Measurements from ENCODE around the gene SYT1. TPM values are rescaled to one million over a fixed set of nuclear protein-coding genes. Genes with fewer than 3 reads are reported as not detected.

The SYT1 gene
- total RNA-seq, 2 donors from 2014 or later, result 1.0 to 22.7 TPM

DNA sequence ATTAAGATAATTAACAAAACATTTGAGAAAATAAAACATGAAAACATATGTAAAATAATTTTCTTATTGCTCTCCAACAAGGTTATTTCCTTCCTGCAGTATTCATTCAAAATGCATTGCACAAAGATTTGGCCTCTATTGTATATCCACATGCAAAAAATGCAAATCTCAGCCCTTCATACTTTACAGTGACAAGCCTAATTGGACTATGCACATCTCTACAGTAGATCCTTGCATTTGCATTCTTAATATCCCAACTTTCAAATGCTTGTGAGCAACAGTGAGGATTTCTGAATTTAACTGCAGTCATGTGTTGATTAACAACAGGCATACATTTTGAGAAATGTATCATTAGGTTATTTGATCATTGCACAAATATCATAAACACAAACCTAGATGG lies 492.5 kb downstream of the SYT1 start:
- no peaks in the 10 kb centered on the region for H3K36me3 ChIP-seq (replicated peaks in 1 of 2; ENCODE audit: insufficient read depth in 1 of 2, low read depth in 2 of 2)
- H3K4me1 ChIP-seq, result no peaks in the 10 kb centered on the region
- H3K27me3 ChIP-seq, result no peaks in the 10 kb centered on the region
- intact Hi-C loops (cut with DNase I), result no loop called here
- no peak overlapping the region for H3K27ac ChIP-seq
- H3K4me3 ChIP-seq, result no peak overlapping the region
- DNase-seq (no peak), ATAC-seq (no peak)
- TF ChIP-seq, protein P1, sequence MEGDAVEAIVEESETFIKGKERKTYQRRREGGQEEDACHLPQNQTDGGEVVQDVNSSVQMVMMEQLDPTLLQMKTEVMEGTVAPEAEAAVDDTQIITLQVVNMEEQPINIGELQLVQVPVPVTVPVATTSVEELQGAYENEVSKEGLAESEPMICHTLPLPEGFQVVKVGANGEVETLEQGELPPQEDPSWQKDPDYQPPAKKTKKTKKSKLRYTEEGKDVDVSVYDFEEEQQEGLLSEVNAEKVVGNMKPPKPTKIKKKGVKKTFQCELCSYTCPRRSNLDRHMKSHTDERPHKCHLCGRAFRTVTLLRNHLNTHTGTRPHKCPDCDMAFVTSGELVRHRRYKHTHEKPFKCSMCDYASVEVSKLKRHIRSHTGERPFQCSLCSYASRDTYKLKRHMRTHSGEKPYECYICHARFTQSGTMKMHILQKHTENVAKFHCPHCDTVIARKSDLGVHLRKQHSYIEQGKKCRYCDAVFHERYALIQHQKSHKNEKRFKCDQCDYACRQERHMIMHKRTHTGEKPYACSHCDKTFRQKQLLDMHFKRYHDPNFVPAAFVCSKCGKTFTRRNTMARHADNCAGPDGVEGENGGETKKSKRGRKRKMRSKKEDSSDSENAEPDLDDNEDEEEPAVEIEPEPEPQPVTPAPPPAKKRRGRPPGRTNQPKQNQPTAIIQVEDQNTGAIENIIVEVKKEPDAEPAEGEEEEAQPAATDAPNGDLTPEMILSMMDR (IDR thresholded peaks at IDR 0.05), result no peak
- no peak for TF ChIP-seq POLR2A (IDR thresholded peaks at IDR 0.05)
- no peaks in the 10 kb centered on the region for H3K9me3 ChIP-seq

DNA sequence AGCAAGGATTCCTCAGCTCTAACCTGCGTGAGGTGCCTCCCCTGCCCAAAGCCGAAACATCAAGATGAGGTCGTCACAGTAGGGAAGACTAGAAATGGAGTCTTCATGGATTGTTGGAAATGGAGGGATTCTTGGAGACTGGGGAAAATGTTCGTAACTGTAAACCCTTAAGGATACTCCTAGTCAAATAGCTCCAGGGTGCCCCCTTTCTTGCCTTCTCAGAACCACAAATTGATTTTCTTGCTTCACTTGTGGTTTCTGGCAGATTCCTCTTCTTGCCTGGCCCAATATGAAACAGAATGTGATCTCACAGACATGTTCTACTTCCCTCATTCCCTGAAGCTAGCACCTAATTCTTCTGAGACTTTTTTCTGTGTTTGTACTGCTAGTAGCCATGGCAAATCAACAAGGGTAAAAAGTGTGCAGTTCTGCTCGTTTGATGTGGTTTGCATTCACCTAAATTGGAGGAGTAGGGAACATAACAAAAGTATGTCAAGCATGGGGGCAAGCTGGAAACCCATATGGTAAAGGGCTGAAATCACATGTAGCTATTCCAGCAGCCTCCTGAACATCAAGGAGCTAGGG lies 494.2 kb downstream of the SYT1 start:
- Histone ChIP-seq H3K4me1 (no peaks in the 10 kb centered on the region), H3K4me3 (no peak overlapping the region), H3K9me3 (no peaks in the 10 kb centered on the region), H3K36me3 (replicated peaks in 1 of 2; ENCODE audit: insufficient read depth in 1 of 2, low read depth in 2 of 2) (no peaks in the 10 kb centered on the region), H3K27ac (no peak overlapping the region), H3K27me3 (no peaks in the 10 kb centered on the region)
- DNase-seq, result no peak
- intact Hi-C loops (cut with DNase I), result no loop called here
- ATAC-seq, result no peak
- WGBS, 2 donors, result 64 to 70% methylated on average over 5 of the region's 5 CpGs
- TF ChIP-seq, protein P1 (IDR thresholded peaks at IDR 0.05), result no peak
- TF ChIP-seq POLR2A (IDR thresholded peaks at IDR 0.05), result no peak

DNA sequence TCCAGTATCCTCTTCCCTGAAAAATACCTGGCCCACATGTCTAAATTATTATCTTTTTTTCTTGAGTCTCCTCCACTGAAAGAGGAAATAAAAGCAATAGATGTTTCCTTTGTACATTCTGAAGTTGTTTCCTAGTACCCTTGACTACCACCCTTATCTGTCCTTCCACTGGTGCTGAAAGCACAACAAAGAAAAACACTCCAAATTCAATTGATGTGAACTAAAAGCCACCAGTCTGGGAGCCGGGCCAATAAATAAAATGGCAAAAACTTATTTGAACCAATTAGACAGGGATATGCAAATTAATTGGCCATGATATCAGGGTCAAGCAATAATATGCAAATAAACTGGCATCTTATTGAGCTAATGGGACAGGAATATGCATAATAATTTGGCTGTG lies 495.7 kb downstream of the SYT1 start:
- Histone ChIP-seq H3K9me3 (no peaks in the 10 kb centered on the region), H3K27ac (no peak overlapping the region), H3K4me3 (no peak overlapping the region), H3K27me3 (no peaks in the 10 kb centered on the region), H3K4me1 (no peaks in the 10 kb centered on the region), H3K36me3 (replicated peaks in 1 of 2; ENCODE audit: insufficient read depth in 1 of 2, low read depth in 2 of 2) (no peaks in the 10 kb centered on the region)
- WGBS, 2 donors, result 59 to 90% methylated on average over 1 of the region's 1 CpG
- intact Hi-C loops (cut with DNase I), result no loop called here
- TF ChIP-seq, protein P1 (IDR thresholded peaks at IDR 0.05), result no peak
- no peak for TF ChIP-seq POLR2A (IDR thresholded peaks at IDR 0.05)
- no peak for DNase-seq
- ATAC-seq, result no peak

DNA sequence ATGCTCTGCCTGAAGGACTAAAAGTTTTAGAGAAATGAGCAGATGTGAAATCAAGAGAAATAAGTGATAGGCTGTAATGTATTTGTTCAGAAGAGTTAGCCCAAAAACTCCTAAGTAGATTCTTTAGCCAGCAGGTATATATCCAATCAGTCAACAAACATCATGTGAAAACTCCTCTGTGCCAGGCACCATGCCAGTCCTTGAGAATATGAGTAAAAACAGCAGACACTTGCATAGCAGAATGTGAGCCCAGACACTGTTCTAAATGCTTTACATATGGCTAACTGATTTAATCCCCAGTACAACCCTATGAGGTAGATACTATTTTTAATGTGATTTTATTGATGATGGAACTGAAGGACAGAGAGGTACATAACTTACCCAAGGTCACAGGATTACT lies 496.4 kb downstream of the SYT1 start:
- no peak for ATAC-seq
- no peak overlapping the region for H3K27ac ChIP-seq
- no peaks in the 10 kb centered on the region for H3K9me3 ChIP-seq
- no peak overlapping the region for H3K4me3 ChIP-seq
- peak in 1 of 4 donors; percentile 20 for DNase-seq
- no peaks in the 10 kb centered on the region for H3K27me3 ChIP-seq
- intact Hi-C loops (cut with DNase I), result no loop called here
- no peaks in the 10 kb centered on the region for H3K4me1 ChIP-seq
- TF ChIP-seq POLR2A (IDR thresholded peaks at IDR 0.05), result no peak
- TF ChIP-seq, protein P1 (IDR thresholded peaks at IDR 0.05), result no peak
- H3K36me3 ChIP-seq (replicated peaks in 1 of 2; ENCODE audit: insufficient read depth in 1 of 2, low read depth in 2 of 2), result no peaks in the 10 kb centered on the region

DNA sequence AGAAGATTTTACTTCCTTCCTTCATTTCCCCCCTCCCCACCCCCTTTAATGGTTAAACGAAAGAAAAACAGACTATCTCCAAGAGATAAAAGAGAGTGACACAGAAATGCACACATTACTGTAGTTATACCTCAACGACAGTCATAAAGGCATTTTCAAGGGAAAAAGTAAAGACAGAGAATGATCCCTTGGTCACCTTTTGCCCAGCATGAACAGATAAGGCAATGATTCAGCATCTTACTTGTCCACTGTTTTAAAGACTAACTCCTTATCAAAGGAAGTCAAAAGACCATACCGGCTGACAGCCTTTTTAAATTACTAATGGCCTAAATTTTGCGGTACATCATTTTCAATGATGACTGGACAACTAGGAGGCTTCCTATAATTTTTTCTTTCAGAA lies 499.6 kb downstream of the SYT1 start:
- no peaks in the 10 kb centered on the region for H3K4me1 ChIP-seq
- no peaks in the 10 kb centered on the region for H3K27me3 ChIP-seq
- no peak overlapping the region for H3K27ac ChIP-seq
- TF ChIP-seq POLR2A (IDR thresholded peaks at IDR 0.05), result no peak
- TF ChIP-seq, protein P1 (IDR thresholded peaks at IDR 0.05), result no peak
- no peaks in the 10 kb centered on the region for H3K9me3 ChIP-seq
- WGBS, 2 donors, result 44 to 56% methylated on average over 4 of the region's 4 CpGs
- intact Hi-C loops (cut with DNase I), result no loop called here
- no peak overlapping the region for H3K4me3 ChIP-seq
- ATAC-seq (no peak), DNase-seq (no peak)
- H3K36me3 ChIP-seq (replicated peaks in 1 of 2; ENCODE audit: insufficient read depth in 1 of 2, low read depth in 2 of 2), result no peaks in the 10 kb centered on the region
